Measurements from ENCODE around the gene LTBR. TPM values are rescaled to one million over a fixed set of nuclear protein-coding genes. Genes with fewer than 3 reads are reported as not detected.

LTBR gene
- total RNA-seq, 1 donor from 2014 or later: 99.7 TPM

GRCh38 chr12:6363010-6363329 lies 21.0 kb upstream of the LTBR start:
- intact Hi-C loops (cut with DNase I): no loop called here
- no peak for ATAC-seq

GRCh38 chr12:6363330-6364043 lies 20.5 kb upstream of the LTBR start:
- ATAC-seq: peak; percentile 94
- intact Hi-C loops (cut with DNase I): no loop called here
- peak; percentile 85 for DNase-seq (ENCODE audit: low spot score)

More at GRCh38 chr12:6363010-6363329, 21.0 kb upstream of the LTBR start:
- no peak for DNase-seq (ENCODE audit: low spot score)

- intact Hi-C loops (cut with DNase I): no loop called here
- peak; percentile 51 for ATAC-seq
- peak; percentile 75 for DNase-seq (ENCODE audit: low spot score)
Measured at GRCh38 chr12:6364044-6364374, 20.0 kb upstream of the LTBR start.

GRCh38 chr12:6367065-6367968 lies 16.6 kb upstream of the LTBR start:
- ATAC-seq: no peak
- intact Hi-C loops (cut with DNase I): no loop called here
- DNase-seq (ENCODE audit: low spot score): no peak

DNA sequence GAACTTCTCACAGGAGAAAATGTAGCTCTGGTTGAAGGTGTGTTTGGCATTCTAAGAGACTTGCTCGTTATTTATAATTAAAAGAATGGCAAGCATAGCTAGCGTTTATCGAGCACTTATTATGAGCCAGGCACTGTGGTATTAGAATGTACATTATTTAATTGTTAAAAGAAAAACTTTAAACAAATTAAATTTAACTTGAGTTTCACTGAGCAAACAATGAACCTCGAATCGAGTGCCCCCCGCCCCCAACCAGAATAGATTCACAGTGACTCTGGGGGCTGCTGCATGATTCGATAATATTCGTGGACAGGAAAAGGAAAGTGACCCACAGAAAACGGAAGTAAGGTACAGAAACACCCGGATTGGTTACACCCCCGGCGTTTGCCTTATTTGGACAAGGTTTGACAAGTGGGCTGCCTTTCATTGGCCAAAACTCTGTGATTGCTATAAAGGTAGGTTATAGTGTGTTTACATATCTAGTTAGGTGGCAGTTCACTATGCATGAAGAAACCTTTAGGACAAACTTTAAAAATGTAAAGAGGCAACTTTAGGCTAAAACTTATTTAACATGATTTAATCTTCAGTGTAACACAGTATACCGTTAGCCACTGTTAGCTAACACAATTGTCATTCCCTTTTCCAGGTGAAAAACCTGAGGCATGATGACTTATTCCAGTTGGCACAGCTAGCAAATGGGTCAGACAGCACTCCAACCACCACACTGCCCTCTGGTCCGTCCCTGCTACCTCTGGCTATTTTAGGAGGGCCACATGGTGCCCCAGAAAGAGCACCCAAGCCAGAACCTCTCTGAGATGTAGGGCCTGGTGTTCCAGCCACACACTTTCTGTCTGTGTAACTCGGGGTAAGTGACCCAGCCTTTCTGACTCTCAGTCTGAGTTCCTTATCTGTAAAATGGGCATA lies 15.7 kb upstream of the LTBR start:
- ATAC-seq (no peak), DNase-seq (ENCODE audit: low spot score) (no peak)
- intact Hi-C loops (cut with DNase I): no loop called here

DNA sequence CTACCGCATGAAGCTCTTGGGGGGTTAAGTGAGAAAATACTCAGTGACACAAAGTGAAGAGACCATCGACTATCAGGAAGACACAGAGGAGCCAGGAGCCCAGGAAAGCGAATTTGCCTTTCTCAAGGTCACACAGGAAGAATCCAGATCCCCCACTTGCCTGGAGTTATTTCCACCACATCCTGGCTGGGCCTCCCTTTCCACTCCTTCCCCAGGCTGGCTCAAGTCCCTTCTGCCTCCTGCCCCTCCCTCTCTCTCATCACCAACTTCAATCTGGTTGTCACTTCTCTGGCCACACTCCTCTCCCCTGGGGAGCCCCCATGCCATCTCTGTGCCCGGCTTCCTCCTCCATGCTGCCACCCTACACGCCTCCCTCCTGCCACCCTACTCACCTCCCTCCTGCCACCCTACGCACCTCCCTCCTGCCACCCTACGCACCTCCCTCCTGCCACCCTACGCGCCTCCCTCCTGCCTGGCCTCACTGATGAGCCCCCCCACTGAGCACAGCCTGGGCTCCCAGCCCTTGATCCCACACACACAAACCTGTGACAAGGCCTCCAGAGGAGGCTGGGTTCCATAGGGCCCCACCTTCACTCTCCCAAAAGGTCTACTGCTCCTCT lies 14.9 kb upstream of the LTBR start:
- no peak for ATAC-seq
- intact Hi-C loops (cut with DNase I): no loop called here

GRCh38 chr12:6369916-6370575 lies 13.9 kb upstream of the LTBR start:
- DNase-seq (ENCODE audit: low spot score) (no peak), ATAC-seq (no peak)
- intact Hi-C loops (cut with DNase I): no loop called here

More for the DNA sequence above, 14.9 kb upstream of the LTBR start:
- DNase-seq (ENCODE audit: low spot score): no peak

- intact Hi-C loops (cut with DNase I): no loop called here
- DNase-seq (ENCODE audit: low spot score): no peak
- ATAC-seq: no peak
Measured at GRCh38 chr12:6370576-6370935, 13.4 kb upstream of the LTBR start.

GRCh38 chr12:6370994-6371754 lies 12.8 kb upstream of the LTBR start:
- no peak for DNase-seq (ENCODE audit: low spot score)
- intact Hi-C loops (cut with DNase I): no loop called here
- no peak for ATAC-seq

DNA sequence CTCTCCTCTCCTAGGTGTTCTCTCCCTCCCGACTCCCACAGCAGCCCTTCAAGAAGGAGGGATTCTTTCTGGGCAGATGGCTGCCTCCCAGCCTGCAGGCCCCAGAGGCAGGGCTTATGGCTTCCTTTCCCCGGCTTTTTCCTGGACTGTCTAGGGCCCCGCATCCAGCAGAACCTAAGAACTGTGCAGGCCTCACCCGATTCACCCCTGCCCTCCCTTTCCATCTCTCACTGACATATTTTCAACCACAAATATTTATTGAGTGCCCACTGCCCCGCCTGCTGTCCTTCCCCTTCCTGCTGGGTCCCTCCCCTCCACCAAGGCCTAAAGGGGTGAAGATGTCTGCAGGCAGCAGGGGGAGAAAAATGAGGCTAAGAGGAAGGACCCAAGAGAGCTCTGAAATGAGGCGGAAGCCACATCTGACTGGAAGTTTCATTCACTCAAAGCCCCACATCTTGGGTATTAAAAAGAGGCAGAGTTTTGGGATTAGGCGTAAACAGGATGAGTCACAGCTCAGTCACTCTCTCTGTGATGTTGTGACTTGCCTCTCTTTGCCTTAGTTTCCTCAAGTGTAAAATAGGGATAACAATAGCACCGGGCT lies 11.5 kb upstream of the LTBR start:
- DNase-seq (ENCODE audit: low spot score) (no peak), ATAC-seq (peak; percentile 56)
- intact Hi-C loops (cut with DNase I): no loop called here

GRCh38 chr12:6373022-6373787 lies 10.8 kb upstream of the LTBR start:
- ATAC-seq (no peak), DNase-seq (ENCODE audit: low spot score) (peak; percentile 27)
- intact Hi-C loops (cut with DNase I): no loop called here

DNA sequence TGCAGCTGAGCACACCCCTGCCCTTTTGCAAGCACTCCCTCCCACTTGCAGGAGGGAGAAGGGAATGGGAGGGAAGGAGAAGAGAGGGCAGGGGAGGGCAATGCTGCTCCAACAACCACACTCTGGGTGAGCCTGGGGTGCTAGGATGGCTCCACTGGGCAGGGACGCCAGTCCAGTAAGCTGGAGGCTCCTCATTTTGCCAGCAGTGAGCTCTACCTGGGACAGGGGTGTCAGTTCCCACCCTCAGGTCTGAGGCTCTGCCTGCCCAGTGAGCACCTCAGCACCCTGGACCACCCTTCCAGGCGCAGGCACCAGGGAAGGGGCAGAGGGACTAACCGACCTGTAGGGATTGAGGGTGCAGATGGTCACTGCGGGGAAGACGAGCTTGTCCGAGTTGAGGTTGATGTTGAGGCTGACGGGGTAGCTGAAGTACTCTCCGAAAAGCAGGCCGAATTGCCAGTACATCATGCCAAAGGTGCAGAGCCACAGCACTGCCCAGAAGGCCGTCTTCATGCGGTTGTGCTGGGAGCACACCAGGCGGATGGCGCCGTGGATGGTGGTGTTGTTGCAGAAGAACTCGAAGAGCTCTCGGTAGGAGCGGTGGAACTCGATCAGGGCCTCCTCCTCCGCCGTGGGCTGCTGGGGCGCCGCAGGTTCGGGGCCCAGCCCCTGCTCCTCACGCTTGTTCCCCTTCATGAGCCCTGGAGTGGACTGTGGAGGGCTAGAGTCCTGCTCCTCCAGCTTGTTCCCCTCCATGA lies 9.8 kb upstream of the LTBR start:
- ATAC-seq (no peak), DNase-seq (ENCODE audit: low spot score) (peak; percentile 57)
- intact Hi-C loops (cut with DNase I): no loop called here

- no peak for DNase-seq (ENCODE audit: low spot score)
- intact Hi-C loops (cut with DNase I): no loop called here
- ATAC-seq: no peak
Measured at GRCh38 chr12:6374786-6375160, 9.2 kb upstream of the LTBR start.

- no peak for ATAC-seq
- peak; percentile 51 for DNase-seq (ENCODE audit: low spot score)
- intact Hi-C loops (cut with DNase I): no loop called here
Measured at GRCh38 chr12:6375269-6376078, 8.5 kb upstream of the LTBR start, which contains the start of gene SCNN1A. TSS of gene SCNN1A (minus strand) at chr12:6375563. CDS start at chr12:6374783, 780 bp downstream.
